ENCODE measurements around the gene SPRED2.

DNA sequence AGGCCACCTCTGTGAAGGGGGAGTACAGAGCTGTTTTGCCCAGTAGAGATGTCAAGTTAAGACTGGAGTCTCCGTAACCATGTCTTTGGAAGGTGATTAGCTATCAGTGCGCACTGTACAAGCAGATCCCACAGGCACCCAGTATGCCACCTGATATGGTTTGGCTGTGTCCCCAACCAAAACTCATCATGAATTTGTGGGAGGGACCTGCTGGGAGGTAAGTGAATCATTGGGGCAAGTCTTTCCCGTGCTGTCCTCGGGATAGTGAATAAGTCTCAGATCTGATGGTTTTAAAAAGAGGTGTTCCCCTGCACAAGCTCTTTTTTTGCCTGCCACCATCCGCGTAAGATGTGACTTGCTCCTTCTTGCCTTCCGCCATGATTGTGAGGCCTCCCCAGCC lies 114.6 kb downstream of the SPRED2 start:
- TF ChIP-seq, protein P1, sequence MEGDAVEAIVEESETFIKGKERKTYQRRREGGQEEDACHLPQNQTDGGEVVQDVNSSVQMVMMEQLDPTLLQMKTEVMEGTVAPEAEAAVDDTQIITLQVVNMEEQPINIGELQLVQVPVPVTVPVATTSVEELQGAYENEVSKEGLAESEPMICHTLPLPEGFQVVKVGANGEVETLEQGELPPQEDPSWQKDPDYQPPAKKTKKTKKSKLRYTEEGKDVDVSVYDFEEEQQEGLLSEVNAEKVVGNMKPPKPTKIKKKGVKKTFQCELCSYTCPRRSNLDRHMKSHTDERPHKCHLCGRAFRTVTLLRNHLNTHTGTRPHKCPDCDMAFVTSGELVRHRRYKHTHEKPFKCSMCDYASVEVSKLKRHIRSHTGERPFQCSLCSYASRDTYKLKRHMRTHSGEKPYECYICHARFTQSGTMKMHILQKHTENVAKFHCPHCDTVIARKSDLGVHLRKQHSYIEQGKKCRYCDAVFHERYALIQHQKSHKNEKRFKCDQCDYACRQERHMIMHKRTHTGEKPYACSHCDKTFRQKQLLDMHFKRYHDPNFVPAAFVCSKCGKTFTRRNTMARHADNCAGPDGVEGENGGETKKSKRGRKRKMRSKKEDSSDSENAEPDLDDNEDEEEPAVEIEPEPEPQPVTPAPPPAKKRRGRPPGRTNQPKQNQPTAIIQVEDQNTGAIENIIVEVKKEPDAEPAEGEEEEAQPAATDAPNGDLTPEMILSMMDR (IDR thresholded peaks at IDR 0.05): no peak
- no peak for TF ChIP-seq ZFX (IDR thresholded peaks at IDR 0.05; ENCODE audit: borderline replicate concordance)

All from 22Rv1 (cell line).